MG63 (cell line): ENCODE data around the gene GIT1. TPM values are rescaled to one million over a fixed set of nuclear protein-coding genes. Genes with fewer than 3 reads are reported as not detected.

Source experiments
- DNase-seq: peaks from one replicate; pipeline ENCODE4 v3.0.0-alpha.2; 2020
- H3K27me3 ChIP-seq: fragments of 250-450 bp; sonication (Bioruptor Pico); 2 replicates; pipeline ENCODE4 v1.5.1; 2020; ENCODE audit warnings: mild to moderate bottlenecking, moderate library complexity
- H3K36me3 ChIP-seq: fragments of 250-450 bp; sonication (Bioruptor Pico); 2 replicates; pipeline ENCODE4 v1.5.1; 2020; ENCODE audit warnings: mild to moderate bottlenecking, moderate library complexity
- H3K4me3 ChIP-seq: fragments of 250-450 bp; sonication (Bioruptor Pico); 2 replicates; pipeline ENCODE4 v1.5.1; 2020; ENCODE audit warnings: mild to moderate bottlenecking, moderate library complexity
- H3K9me3 ChIP-seq: fragments of 250-450 bp; sonication (Bioruptor Pico); 2 replicates; pipeline ENCODE4 v1.5.1; 2020; ENCODE audit warnings: mild to moderate bottlenecking, moderate library complexity
- total RNA-seq: library from RNA; depleted of rRNA; stranded (reverse); fragments of >200 nt; shearing (Covaris generic); gene quantifications from 2 replicates; pipeline ENCODE4 v1.2.3, GENCODE V29; 2014; ENCODE audit warnings: low replicate concordance

The GIT1 gene
- total RNA-seq, 1 experiment from 2014 or later = 36.4 TPM

DNA sequence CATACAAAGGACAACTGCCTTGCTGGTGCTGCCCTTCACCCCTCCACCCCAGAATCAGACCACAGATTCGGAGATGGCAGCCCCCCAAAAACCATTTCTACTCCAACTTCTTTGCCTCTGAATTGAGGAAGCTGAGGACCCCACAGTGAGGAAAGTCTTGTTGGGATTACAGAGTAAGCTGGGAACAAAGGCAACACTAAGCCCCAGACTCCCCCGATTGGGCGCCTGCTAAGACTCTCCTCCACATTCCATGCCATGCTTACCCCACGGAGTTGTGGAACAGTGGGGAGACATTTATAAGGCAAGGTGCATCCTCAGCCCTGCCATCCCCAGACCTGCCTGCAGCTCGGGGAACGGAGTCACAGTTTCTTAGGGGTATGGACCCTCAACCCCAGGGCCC, 1.9 kb downstream of the GIT1 start:
- no peak for DNase-seq
- H3K4me3 ChIP-seq = peak overlapping the region; percentile 94
- H3K27me3 ChIP-seq = no peaks in the 10 kb centered on the region
- H3K36me3 ChIP-seq = peaks cover 18% of the 10 kb centered on the region; the same call in 1 of the 2 replicates
- no peaks in the 10 kb centered on the region for H3K9me3 ChIP-seq

DNA sequence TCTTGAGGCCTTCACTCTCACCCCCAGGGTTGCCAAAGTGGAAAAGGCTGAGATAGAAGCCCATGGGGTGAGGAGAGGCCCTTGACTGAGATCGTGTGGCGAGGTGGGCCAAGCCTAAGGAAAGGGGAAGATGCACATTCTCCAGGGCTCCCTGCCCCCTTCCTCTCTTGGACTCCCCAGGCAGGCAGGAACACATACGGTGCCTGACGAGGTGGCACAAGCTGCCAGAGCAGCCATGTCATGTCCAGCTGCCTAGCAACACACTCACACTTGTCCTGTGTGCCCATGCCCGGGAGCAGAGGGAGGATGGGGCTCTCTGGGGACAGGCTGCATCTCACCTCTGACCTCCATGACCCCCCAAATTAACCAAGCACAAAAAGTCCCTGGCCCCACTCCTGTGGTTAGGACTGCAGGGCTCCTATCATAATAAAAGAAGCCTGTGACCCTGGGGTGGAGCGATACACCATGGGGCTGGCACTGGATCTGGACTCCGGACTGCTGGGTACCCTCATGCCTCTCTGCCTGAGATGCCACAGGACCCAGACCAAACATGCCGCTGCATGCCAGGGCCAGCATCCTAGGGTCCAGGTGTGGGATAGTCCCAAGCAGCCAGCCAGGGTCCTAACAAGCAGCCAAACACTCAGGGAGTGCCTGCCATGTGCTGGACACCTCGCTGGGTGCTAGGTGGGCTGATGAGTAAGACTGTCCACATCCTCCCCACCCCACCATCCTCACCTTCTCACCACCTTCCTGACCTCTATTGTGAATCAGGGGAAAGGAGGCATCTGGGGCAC, 2.6 kb downstream of the GIT1 start:
- Histone ChIP-seq H3K4me3 (no peak overlapping the region; the same call in 1 of the 2 replicates), H3K27me3 (no peaks in the 10 kb centered on the region), H3K36me3 (peaks cover 25% of the 10 kb centered on the region), H3K9me3 (no peaks in the 10 kb centered on the region)
- no peak for DNase-seq

DNA sequence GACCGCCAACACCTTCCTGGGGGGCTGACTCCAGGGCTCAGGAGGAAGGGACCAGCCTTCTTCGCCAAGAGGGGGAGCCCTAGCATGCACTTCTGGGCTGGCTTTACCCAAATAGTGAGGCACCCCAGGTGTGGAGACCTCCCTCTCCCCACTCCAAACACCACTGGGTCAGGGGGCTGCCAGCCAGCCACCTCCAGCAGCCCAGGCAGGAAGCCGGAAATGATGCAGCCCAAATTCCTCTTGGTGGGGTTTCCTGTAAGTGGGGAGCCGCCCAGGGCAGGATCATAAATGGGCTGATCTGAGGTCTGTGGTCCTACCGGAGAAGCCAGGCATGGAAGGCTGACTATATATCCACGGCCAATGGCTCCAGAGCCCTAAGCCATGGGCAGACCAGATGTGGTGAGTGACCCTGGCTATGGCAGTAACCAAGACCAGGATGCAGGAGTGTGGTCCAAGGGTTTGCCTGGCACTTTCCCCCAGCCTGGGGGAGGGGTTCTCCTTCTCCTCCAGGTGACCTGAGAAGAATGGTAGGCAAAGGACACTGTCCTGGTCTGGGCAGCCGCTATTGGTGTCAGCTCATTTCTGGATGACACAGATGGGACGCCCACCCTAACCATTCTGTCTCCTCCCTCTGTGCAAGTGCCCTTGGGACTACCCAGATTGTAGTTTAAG, 4.2 kb downstream of the GIT1 start:
- Histone ChIP-seq H3K36me3 (peaks cover 39% of the 10 kb centered on the region), H3K9me3 (no peaks in the 10 kb centered on the region), H3K27me3 (no peaks in the 10 kb centered on the region), H3K4me3 (no peak overlapping the region)
- no peak for DNase-seq

DNA sequence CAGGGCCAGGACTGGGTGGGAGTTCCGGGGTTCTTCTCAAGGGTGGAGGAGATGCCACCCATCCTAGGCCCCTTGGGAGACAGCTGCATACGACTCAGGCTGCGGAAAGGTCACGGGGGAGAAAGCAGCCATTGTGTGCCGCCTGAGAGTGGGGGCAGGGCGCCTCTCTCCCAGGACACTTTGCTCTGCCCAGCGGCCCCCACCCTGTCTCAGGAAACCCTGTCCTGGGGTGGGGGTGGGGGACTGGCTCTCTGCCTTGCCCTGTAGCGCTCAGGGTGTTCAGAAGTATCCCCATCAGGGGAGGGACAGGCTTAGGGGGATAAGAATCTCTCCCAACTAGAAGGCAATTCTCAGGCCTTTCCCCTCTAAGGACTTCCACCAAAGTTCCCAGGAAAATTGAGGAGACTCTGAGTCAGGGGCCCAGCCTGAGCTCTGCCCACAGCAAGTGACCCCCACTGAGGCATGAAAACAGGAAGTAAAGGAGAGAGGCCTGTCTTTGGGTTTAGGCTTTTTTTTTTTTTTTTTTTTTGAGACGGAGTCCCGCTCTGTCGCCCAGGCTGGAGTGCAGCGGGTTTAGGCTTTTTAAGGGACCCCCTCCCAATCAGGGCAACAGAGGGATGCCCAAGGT, 4.9 kb downstream of the GIT1 start:
- DNase-seq = no peak
- peaks cover 46% of the 10 kb centered on the region for H3K36me3 ChIP-seq
- H3K9me3 ChIP-seq = no peaks in the 10 kb centered on the region
- H3K4me3 ChIP-seq = no peak overlapping the region
- H3K27me3 ChIP-seq = no peaks in the 10 kb centered on the region

DNA sequence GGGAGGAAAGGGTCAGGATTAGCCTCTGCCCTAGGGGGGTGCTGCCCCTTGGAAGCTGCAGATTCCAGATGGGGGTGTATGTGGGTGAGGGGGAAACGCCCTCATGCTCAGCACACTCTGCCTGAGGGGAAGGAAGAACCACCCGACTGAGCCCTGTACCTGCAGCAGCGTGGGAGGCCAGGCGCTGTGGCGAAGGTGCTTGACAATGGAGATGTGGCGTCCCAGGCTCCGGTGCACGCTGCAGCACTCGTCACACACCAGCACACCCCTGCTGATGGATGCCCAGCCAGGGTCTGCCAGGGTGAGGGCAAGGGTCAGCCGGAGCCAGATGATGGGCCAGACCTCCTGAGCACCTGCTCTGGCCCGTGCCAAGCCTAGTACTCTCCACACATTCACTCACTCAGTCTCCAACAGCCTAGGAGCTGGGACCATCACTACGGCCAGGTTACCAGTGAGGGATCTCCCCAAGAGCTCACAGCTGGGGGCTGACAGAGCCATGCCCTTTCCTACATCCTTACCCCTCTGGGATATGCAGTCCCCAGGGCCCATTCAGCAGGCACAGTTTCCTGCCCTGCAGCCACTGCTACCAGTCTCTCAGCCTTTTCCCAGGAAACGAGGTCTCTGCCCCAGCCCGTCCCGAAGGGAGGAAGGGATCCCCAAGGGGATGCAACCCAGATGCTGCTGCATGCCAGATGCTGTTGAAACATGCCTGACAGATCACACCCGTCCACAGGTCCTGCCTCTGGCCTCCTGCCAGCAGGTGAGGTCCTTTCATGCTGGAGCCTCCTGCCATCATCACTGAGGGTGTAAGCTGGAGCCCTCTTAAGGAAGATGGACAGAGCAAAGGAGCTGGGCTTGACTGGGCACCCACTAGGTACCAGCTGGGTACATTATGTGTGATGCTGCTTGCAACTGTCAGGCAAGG, 5.9 kb downstream of the GIT1 start:
- peaks cover 54% of the 10 kb centered on the region for H3K36me3 ChIP-seq
- H3K27me3 ChIP-seq = no peaks in the 10 kb centered on the region
- H3K4me3 ChIP-seq = no peak overlapping the region
- H3K9me3 ChIP-seq = no peaks in the 10 kb centered on the region
- no peak for DNase-seq

DNA sequence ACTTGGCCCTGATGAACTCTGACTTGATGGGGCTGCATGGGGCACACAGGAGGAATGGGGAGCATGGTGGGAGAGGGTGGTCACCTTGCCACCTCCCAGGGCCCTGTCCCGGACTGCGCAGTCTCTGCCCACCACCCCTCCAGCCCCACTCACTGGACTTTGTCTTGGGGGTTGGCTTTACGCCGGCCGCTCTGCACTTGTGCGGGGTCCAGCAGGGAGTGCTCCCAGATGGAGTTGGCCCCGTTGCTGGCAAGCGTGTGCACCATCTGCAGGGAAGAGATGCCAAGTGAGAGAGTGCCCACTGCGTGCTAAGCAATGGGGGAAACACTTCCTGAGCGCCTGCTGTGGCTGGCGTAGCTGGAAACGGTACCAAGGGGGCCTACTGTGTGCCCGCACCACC, 6.7 kb downstream of the GIT1 start:
- peaks cover 61% of the 10 kb centered on the region for H3K36me3 ChIP-seq
- no peak overlapping the region for H3K4me3 ChIP-seq
- DNase-seq = no peak

DNA sequence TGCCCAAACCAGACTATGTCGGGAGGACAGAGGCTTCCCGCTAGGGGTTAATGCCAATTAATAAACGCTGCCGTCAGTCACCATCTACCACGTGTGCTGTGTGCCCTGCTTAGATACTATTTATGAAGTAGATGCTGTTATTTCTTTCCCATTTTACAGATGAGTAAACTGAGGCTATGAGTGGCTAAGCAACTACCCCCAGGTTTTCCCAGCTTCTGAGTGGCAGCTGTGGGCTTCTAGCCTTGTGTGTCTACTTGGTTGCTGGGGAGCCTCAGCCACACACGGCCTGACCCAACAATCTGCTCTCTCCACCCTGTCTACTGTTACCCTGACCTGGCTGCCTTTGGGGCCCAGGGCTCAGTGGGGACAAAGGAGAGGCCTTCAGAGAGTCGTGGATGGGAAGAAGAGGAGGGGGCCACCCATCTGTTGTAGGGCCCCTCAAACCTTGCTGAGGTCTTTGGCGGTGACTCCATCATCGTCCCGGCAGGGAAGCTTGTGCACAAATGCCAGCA, 7.1 kb downstream of the GIT1 start:
- Histone ChIP-seq H3K4me3 (no peak overlapping the region), H3K9me3 (no peaks in the 10 kb centered on the region), H3K27me3 (no peaks in the 10 kb centered on the region), H3K36me3 (peaks cover 63% of the 10 kb centered on the region)
- DNase-seq = no peak

More for the DNA sequence above, 6.7 kb downstream of the GIT1 start:
- H3K9me3 ChIP-seq = no peaks in the 10 kb centered on the region
- no peaks in the 10 kb centered on the region for H3K27me3 ChIP-seq

DNA sequence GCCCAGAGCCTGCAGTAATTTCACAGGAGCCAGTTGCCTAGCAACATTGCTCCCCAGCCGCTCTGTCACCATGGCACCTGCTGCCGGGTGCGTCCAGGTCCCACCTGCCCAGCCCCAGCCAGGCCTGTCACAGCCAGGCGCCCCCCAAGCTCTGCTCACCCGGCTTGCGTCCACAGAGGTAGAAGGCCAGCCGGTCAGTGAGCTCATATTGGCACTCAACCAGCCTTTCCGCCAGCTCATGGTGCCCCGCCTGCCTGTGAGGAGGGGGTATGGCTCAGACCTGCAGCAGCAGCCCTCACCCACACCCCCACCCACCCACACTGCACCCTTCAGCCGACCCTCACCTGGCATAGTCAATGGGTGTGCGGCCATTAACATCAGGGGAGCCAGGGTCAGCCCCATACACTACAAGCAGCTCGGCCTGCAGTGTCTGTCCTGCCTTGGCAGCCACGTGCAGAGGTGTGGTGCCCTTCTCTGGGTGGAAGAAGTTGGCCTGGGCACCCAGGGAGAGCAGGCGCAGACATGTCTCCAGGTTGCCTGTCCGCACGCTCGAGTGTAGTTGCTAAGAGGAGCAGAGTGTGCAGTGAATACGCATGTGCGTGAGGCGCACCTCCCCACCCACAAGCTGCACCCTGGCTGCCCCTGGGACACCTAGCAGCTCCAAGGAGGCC, 7.7 kb downstream of the GIT1 start:
- peaks cover 68% of the 10 kb centered on the region for H3K36me3 ChIP-seq
- no peak overlapping the region for H3K4me3 ChIP-seq
- H3K9me3 ChIP-seq = no peaks in the 10 kb centered on the region
- H3K27me3 ChIP-seq = no peaks in the 10 kb centered on the region
- no peak for DNase-seq

DNA sequence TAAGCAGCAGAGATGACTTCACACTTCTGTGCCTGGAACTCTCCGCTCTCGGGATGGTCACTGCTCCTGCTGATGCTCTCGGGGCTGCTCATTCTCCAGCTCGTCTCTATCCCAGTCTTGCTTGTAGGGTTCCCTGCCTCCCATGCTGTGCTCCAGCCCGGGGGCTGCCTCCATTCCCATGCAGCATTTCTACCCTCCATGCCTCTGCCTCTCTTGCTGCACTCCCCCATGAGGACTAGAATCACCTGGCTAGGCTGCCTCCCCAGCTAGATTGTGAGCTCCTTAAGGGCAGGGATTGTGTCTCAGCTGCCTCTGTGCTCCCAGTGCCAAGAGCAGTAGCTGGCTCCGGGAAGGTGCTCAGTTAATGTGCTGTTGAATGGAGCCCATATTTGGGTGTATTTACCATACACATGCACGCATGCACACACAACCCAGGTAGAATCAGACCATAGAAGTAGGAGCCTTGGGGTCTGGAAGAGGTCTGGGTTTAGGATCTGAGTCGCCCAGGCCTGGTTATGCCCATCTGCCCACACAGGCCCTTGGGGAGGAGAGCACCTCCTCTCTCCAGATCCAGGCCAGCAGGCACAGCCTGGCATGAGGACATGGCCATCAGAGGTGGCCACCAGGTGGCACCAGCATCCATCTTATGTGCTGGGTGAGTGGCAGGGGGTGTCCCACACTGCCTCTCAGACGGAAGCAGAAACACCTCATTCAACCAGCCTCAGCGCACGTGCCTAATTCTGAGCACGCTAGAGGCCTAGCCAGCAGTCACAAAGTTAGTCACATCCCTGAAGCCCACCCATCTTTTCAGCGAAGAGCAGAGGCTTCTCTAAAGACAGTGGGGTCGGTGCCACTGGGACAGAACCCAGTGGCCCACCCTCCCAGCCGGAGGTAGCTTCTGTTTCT, 9.3 kb downstream of the GIT1 start:
- Histone ChIP-seq H3K9me3 (no peaks in the 10 kb centered on the region), H3K27me3 (no peaks in the 10 kb centered on the region), H3K4me3 (no peak overlapping the region), H3K36me3 (peaks cover 79% of the 10 kb centered on the region)
- DNase-seq = peak; percentile 77

DNA sequence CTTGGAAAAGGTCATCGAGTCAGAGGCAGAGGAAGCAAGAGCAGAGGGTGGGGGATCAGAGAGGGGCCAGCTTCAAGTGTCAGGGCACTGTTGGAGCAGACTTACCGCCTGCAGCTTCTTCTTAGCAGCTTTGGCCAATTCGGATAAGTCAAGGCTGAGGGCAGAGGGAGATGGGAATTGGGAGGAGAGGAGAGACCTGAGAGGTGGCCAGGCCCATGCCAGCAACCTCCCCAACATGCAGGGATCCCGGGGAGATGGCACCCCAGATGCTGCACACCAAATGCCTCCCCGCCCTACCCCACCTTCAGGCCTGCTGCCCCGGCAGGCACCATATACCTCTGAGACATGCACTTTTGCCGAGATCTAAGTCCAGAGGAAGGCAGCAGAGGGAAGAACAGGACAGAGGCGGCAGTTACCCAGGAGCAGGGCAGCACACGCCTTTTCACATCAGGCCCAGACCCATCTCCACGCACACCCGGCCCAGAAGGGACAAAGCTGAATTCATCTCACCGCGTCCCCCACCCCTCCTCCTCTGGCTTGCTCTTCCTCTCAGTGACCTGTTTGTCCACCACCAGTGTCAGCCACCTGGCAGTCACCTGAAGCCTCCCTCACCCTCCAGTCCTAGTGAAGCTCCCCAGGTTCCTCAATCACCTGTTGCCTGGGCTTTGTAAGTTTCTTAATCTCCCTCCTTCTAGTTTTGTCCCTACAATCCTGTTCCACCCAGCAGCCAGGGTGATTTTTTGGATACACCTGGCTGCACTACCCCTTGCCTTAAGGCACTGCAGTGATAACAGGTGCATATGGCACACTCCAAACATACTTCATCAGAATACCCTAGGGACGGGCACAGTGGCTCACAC, 10.6 kb downstream of the GIT1 start:
- H3K27me3 ChIP-seq = no peaks in the 10 kb centered on the region
- no peak overlapping the region for H3K4me3 ChIP-seq
- no peak for DNase-seq
- no peaks in the 10 kb centered on the region for H3K9me3 ChIP-seq
- H3K36me3 ChIP-seq = peaks cover 84% of the 10 kb centered on the region

DNA sequence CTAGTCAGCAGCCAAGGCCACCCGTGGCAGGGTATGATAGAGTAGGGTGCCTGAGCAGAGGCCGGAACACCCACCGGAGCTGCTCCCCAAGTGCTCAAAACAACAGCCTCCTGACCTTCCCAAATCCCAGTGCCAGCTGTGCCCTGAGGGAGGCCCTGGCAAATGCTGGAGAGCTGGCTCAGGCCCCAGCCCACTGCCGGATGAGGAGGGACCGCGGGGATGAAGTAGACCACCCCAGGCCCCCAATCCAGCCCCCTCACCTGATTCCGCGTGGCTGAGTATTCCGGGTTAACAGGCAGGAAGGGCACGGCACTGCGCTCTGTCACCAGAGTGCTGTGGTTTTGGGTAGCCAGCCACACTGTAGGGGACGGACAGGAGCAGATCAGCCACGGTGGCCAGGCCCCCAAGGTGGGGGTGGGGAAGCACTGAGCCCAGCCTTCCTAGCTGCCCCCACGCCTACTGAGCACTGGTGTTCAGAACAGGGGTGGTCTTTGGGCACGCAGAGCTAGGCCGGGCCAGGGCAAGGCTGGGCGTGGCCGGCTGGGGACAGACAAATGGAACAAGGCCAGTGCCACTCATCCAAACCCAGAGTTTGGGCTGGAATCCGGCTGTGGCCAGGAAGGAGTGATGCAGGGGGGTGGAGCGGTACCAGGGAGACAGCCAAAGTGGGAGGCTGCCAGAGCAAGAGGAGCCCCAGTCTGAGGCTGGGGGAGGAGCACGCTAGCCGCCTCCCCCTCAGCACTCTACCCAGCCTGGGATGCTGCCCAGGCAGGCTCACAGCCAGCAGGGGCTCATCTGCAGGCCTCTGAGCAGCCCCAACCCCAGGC, 11.8 kb downstream of the GIT1 start:
- peaks cover 84% of the 10 kb centered on the region for H3K36me3 ChIP-seq
- DNase-seq = peak; percentile 44
- no peaks in the 10 kb centered on the region for H3K27me3 ChIP-seq
- no peaks in the 10 kb centered on the region for H3K9me3 ChIP-seq
- no peak overlapping the region for H3K4me3 ChIP-seq

DNA sequence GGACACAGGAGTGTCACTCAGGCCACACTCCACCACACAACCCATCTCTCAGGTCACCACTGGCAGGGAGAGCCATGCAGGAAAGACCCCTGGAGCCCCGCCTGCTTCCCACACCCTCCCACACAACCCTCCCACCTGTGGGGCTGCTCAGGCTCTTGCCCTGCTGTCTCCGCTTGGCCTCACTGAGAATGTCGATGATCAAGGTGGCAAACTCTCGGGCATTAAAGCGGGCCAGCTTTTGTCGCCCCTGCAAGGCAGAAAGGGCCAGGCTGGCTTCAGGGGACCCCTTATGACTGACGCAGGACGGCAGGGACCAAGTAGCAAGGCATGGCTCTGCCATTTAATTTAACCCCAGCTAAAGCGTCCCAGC, 12.5 kb downstream of the GIT1 start:
- Histone ChIP-seq H3K36me3 (peaks cover 79% of the 10 kb centered on the region), H3K4me3 (no peak overlapping the region), H3K27me3 (no peaks in the 10 kb centered on the region), H3K9me3 (no peaks in the 10 kb centered on the region)
- DNase-seq = no peak

DNA sequence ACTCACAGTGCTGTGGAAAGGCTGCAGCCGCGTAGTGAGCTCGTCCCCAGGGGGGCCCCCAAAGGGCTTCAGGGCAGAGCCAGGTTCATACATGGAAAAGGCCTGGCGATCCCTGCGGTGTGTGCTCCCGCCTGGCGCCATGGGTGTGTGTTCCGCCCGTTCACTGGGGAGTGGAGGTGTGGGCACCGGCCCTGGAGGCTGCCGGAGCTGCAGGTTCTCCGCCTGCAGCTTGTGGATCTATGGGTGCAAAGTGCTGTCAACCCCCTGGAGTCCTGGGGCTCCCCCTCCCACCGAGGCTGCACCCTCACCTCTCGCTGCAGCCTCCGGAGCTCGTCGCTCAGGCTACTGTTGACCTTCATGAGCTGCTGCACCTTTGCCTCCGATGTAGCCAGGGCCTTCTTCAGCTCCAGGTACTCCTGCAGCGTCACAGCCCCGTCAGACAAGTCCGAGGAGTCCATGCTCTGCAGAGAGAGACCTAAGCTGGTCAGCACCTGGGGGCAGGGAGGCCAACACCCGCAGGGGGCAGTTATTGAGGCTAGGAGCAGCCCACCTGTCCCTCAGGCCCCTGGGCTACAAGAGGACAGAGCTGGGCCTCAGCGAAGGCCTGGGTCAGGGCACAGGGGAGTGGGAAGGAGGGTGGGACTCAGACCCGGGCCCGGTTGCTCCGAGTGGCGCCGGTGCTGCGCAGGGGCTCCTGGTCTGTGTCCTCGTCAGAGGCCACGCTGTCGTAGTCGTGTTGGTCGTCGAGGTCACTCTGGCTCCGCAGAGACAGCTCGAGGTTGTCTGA, 13.0 kb downstream of the GIT1 start:
- no peaks in the 10 kb centered on the region for H3K27me3 ChIP-seq
- no peak overlapping the region for H3K4me3 ChIP-seq
- no peak for DNase-seq
- peaks cover 73% of the 10 kb centered on the region for H3K36me3 ChIP-seq
- no peaks in the 10 kb centered on the region for H3K9me3 ChIP-seq
